ENCODE data around the gene THAP7. TPM values are rescaled to one million over a fixed set of nuclear protein-coding genes. Genes with fewer than 3 reads are reported as not detected.

Gene THAP7
- total and polyA plus RNA-seq, 9 of the 15 experiments (the other 6 are each of a cell fraction or from before 2014, with no cell fraction given) = 7.9 to 263 (median 84.1) TPM

- 0 out of 2 replicates have a peak, but pooled peaks have one; percentile 12 for TF ChIP-seq TFAP4 (CRISPR knock-in tag; IDR thresholded peaks at IDR 0.05; ENCODE audit: borderline replicate concordance)
- 0 out of 2 replicates have a peak, but pooled peaks have one; percentile 9 for TF ChIP-seq MAX (CRISPR knock-in tag; IDR thresholded peaks at IDR 0.05)
- TF ChIP-seq FOS (IDR thresholded peaks at IDR 0.05; ENCODE audit: extremely low read depth, insufficient read length) = no peak
- no peak for TF ChIP-seq TEAD4 (IDR thresholded peaks at IDR 0.05; ENCODE audit: low read length)
- TF ChIP-seq TEAD4 (CRISPR knock-in tag; IDR thresholded peaks at IDR 0.05; ENCODE audit: borderline replicate concordance) = no peak
- TF ChIP-seq MLLT1 (IDR thresholded peaks at IDR 0.05) = no peak
- TF ChIP-seq ZNF699 (CRISPR knock-in tag; IDR thresholded peaks at IDR 0.05; ENCODE audit: insufficient replicate concordance) = peak; percentile 55
- TF ChIP-seq MGA (IDR thresholded peaks at IDR 0.05) = no peak
- TF ChIP-seq ZNF165 (CRISPR knock-in tag; IDR thresholded peaks at IDR 0.05; ENCODE audit: borderline replicate concordance) = no peak
Measured at GRCh38 chr22:20962491-20962945, 39.4 kb downstream of the THAP7 start (continued).
